Retinal pigment epithelial cell (primary cell): Measurements from ENCODE around the gene ZNF160.

Experiments used
- DNase-seq: peaks from one replicate; pipeline ENCODE4 v3.0.0-alpha.2; 2010; ENCODE audit warnings: low read depth
- H3K4me3 ChIP-seq: 2 replicates; pipeline ENCODE4 v1.5.1; 2011; ENCODE audit warnings: mild to moderate bottlenecking, low read length, control low read depth, moderate library complexity
- CTCF ChIP-seq: conservative IDR thresholded peaks from 2 replicates; pipeline ENCODE4 v1.5.1; 2011; ENCODE audit warnings: low read depth, low read length, control low read depth, inconsistent platforms

The ZNF160 gene

GRCh38 chr19:53103234-53104203 lies at the start of gene ZNF160:
TSS of gene ZNF160 (minus strand) at chr19:53103422. CDS start at chr19:53086276, 17,146 bp downstream.
- H3K4me3 ChIP-seq = peak within 1 kb of the TSS; percentile 94
- DNase-seq = peak; percentile 83
- TF ChIP-seq CTCF = no peak

- no peak overlapping the region for H3K4me3 ChIP-seq
- no peak for DNase-seq
- TF ChIP-seq CTCF = no peak
These were observed 44.4 kb upstream of the ZNF160 start for GRCh38 chr19:53147645-53148044.

GRCh38 chr19:53140351-53140750 lies 37.1 kb upstream of the ZNF160 start:
- TF ChIP-seq CTCF = no peak
- DNase-seq = no peak
- H3K4me3 ChIP-seq = no peak overlapping the region

GRCh38 chr19:53136432-53136831 lies 33.2 kb upstream of the ZNF160 start:
- TF ChIP-seq CTCF = no peak
- no peak for DNase-seq
- no peak overlapping the region for H3K4me3 ChIP-seq

- no peak for TF ChIP-seq CTCF
- DNase-seq = peak; percentile 16
- H3K4me3 ChIP-seq = peak within 1 kb of the TSS; percentile 58
These were observed 29.1 kb upstream of the ZNF160 start, which contains the start of gene ZNF415 for GRCh38 chr19:53132141-53132991. TSS of gene ZNF415 (minus strand) at chr19:53132910. CDS start at chr19:53122676, 10,234 bp downstream.

GRCh38 chr19:53131727-53132126 lies 28.5 kb upstream of the ZNF160 start:
- no peak for TF ChIP-seq CTCF
- no peak for DNase-seq
- H3K4me3 ChIP-seq = peak overlapping the region; percentile 58
